Dermis microvascular lymphatic vessel endothelial cell (primary cell): ENCODE results near the gene MC2R. TPM values are rescaled to one million over a fixed set of nuclear protein-coding genes. Genes with fewer than 3 reads are reported as not detected.

Source experiments
- total RNA-seq: library from RNA; depleted of rRNA; stranded (reverse); fragments of >200 nt; gene quantifications from 2 replicates; pipeline ENCODE4 v1.2.1, GENCODE V29; 2014

MC2R gene
- total RNA-seq, 1 donor from 2014 or later = not detected

Other genes with a start within 250 kb of the MC2R start
- gene FAM210A, start 189.0 kb downstream of the MC2R start, total RNA-seq = 15.0 and 28.2 TPM in 2 replicates
- 16.8 and 19.3 TPM in 2 replicates for gene RNMT, start 188.9 kb downstream of the MC2R start, total RNA-seq
- gene MC5R, start 91.4 kb downstream of the MC2R start, total RNA-seq = not detected in 2 replicates
- 2.7 and 3.1 TPM in 2 replicates for gene ZNF519, start 216.9 kb upstream of the MC2R start, total RNA-seq